K562 (cell line): ENCODE measurements around the gene MMP2. TPM values are rescaled to one million over a fixed set of nuclear protein-coding genes. Genes with fewer than 3 reads are reported as not detected.
A peak's percentile ranks its signal among the peaks of the same experiment; 100 is the strongest.

Experiments used
- CHCHD3 ChIP-seq: fragments of 250-450 bp; sonication (Bioruptor Pico); IDR thresholded peaks from 2 replicates; pipeline ENCODE4 v2.1.2; 2022; ENCODE audit warnings: mild to moderate bottlenecking
- CTBP1 ChIP-seq: fragments of 450-650 bp; IDR thresholded peaks from 2 replicates; pipeline ENCODE4 v1.6.1; 2016; ENCODE audit warnings: borderline replicate concordance
- FOXK2 ChIP-seq, 2 experiments: fragments of 450-650 bp; IDR thresholded peaks in 1 of 2; conservative IDR thresholded peaks in 1 of 2; 2 replicates each; pipeline ENCODE4 v1.6.1; 2016; ENCODE audit warnings: low read depth in 2 of 2, mild to moderate bottlenecking in 1 of 2
- GATAD2A ChIP-seq: fragments of 450-650 bp; IDR thresholded peaks from 2 replicates; pipeline ENCODE4 v1.6.1; 2017
- HOXB6 ChIP-seq: fragments of 250-450 bp; sonication (Bioruptor Pico); IDR thresholded peaks from 2 replicates; pipeline ENCODE4 v1.5.1; 2022; ENCODE audit warnings: mild to moderate bottlenecking, borderline replicate concordance
- NFXL1 ChIP-seq: fragments of 450-650 bp; formaldehyde crosslinking; IDR thresholded peaks from 2 replicates; pipeline ENCODE4 v1.4.0; 2021; ENCODE audit warnings: mild to moderate bottlenecking
- RBM15 ChIP-seq: fragments of 200-400 bp; formaldehyde crosslinking; IDR thresholded peaks from 2 replicates; pipeline ENCODE4 v1.6.1; 2018; ENCODE audit warnings: mild to moderate bottlenecking, low read length, moderate library complexity; ENCODE audit not compliant: insufficient read depth
- SETDB1 ChIP-seq: IDR thresholded peaks from one replicate; pipeline ENCODE4 v1.6.1; 2012; ENCODE audit warnings: low read length, control low read depth, inconsistent platforms
- SIRT6 ChIP-seq: IDR thresholded peaks from one replicate; pipeline ENCODE4 v1.6.1; 2012; ENCODE audit warnings: low read depth, mild to moderate bottlenecking, control low read depth, inconsistent platforms, low read length, moderate library complexity
- SMARCA5 ChIP-seq: fragments of 450-650 bp; IDR thresholded peaks from 2 replicates; pipeline ENCODE4 v1.6.1; 2016
- SMARCE1 ChIP-seq: fragments of 450-650 bp; IDR thresholded peaks from 2 replicates; pipeline ENCODE4 v1.7.1; 2016; ENCODE audit warnings: mild to moderate bottlenecking
- SNRNP70 ChIP-seq: fragments of 200-400 bp; formaldehyde crosslinking; optimal IDR thresholded peaks from 2 replicates; pipeline ENCODE3; 2017; ENCODE audit warnings: low read depth, low read length
- SRF ChIP-seq, 2 experiments: fragments of 250-450, 450-650 bp in 1 of 2; sonication (Bioruptor Pico) in 1 of 2; sonication (generic) in 1 of 2; formaldehyde crosslinking; IDR thresholded peaks; 2 replicates each; pipeline versions ENCODE4 v1.5.0 to v1.5.1; 2020 to 2022; ENCODE audit warnings: mild to moderate bottlenecking in 1 of 2, missing genetic modification reagents in 1 of 2
- U2AF1 ChIP-seq: fragments of 200-400 bp; formaldehyde crosslinking; optimal IDR thresholded peaks from 2 replicates; pipeline ENCODE3; 2017; ENCODE audit warnings: mild to moderate bottlenecking, low read depth, low read length, moderate library complexity
- UBTF ChIP-seq, 2 experiments: IDR thresholded peaks; 2 replicates each; pipeline ENCODE4 v1.6.1; 2012; ENCODE audit warnings: improper control_type of control experiment in 2 of 2, low read depth in 2 of 2, low read length in 2 of 2, borderline replicate concordance in 1 of 2
- XRCC3 ChIP-seq: fragments of 450-650 bp; IDR thresholded peaks from 2 replicates; pipeline ENCODE4 v1.6.1; 2017; ENCODE audit warnings: mild to moderate bottlenecking, moderate library complexity
- ZBTB8A ChIP-seq: fragments of 450-650 bp; IDR thresholded peaks from 2 replicates; pipeline ENCODE4 v1.6.1; 2018; ENCODE audit warnings: mild to moderate bottlenecking, moderate library complexity; ENCODE audit not compliant: partially characterized antibody
- ZEB2 ChIP-seq: fragments of 450-650 bp; IDR thresholded peaks from 2 replicates; pipeline ENCODE4 v1.6.1; 2016
- ZNF324 ChIP-seq: fragments of 250-450 bp; sonication (Bioruptor Pico); IDR thresholded peaks from 2 replicates; pipeline ENCODE4 v1.4.0; 2020; ENCODE audit warnings: mild to moderate bottlenecking
- ZNF431 ChIP-seq: sonication (generic); formaldehyde crosslinking; IDR thresholded peaks from 2 replicates; pipeline ENCODE4 v1.8.0; 2022; ENCODE audit warnings: mild to moderate bottlenecking, missing genetic modification reagents
- ZNF764 ChIP-seq: fragments of 250-450 bp; sonication (Bioruptor Pico); IDR thresholded peaks from 2 replicates; pipeline ENCODE4 v1.4.0; 2020; ENCODE audit warnings: low read depth, mild to moderate bottlenecking, moderate library complexity
- ZNF785 ChIP-seq: fragments of 250-450 bp; sonication (Bioruptor Pico); IDR thresholded peaks from 2 replicates; pipeline ENCODE4 v1.4.0; 2020; ENCODE audit warnings: mild to moderate bottlenecking
- ZSCAN32 ChIP-seq: fragments of 450-650 bp; formaldehyde crosslinking; IDR thresholded peaks from 2 replicates; pipeline ENCODE4 v1.4.0; 2020; ENCODE audit warnings: mild to moderate bottlenecking, moderate library complexity
- polyA plus RNA-seq, 8 experiments: library from polyadenylated mRNA; depleted of rRNA in 4 of 8; stranded (reverse) in 5 of 8; unstranded in 3 of 8; fragments of >200 nt; fragmentation: Nextera tagmentation in 2 of 8; fragmentation: Illumina TruSeq in 1 of 8; extraction: Ambion mirVana in 2 of 8; extraction: Trizol in 1 of 8; gene quantifications; 2 replicates each; pipeline versions ENCODE4 v1.2.1 to v1.2.3, GENCODE V29; 2011 to 2014; ENCODE audit warnings: inconsistent platforms in 1 of 8, missing spikeins in 1 of 8
- total RNA-seq, 7 experiments: library from RNA; depleted of rRNA in 6 of 7; stranded (reverse); fragments of >200 nt in 6 of 7; fragmentation: Illumina TruSeq in 2 of 7; extraction: Trizol in 2 of 7; gene quantifications; 2 replicates each; pipeline versions ENCODE4 v1.2.1 to v1.2.3, GENCODE V29; 2011 to 2021; ENCODE audit warnings: low replicate concordance in 1 of 7
- TF ChIP-seq, protein P1 (sequence below): fragments of 250-450 bp; sonication (Bioruptor Pico); IDR thresholded peaks from 2 replicates; pipeline ENCODE4 v1.4.0; 2020; ENCODE audit warnings: mild to moderate bottlenecking, moderate library complexity
- TF ChIP-seq, protein P2 (sequence below): fragments of 450-650 bp; formaldehyde crosslinking; IDR thresholded peaks from 2 replicates; pipeline ENCODE4 v1.4.0; 2020; ENCODE audit warnings: mild to moderate bottlenecking, moderate library complexity
- TF ChIP-seq, protein P3 (sequence below), 2 experiments: fragments of 450-650 bp; IDR thresholded peaks; 2 replicates each; pipeline ENCODE4 v1.6.1; 2016

The MMP2 gene
- total and polyA plus RNA-seq, 9 of the 15 experiments (the other 6 are each of a cell fraction or from before 2014, with no cell fraction given), result 0.05 to 0.53 TPM; not detected in 7

- TF ChIP-seq SMARCE1, result peak; percentile 81; the same call in 1 of the 2 replicates
- no peak for TF ChIP-seq ZEB2
- no peak for TF ChIP-seq ZNF764 (CRISPR knock-in tag)
- peak; percentile 81; the same call in 1 of the 2 replicates for TF ChIP-seq CTBP1
- TF ChIP-seq NFXL1 (CRISPR knock-in tag), result no peak
- TF ChIP-seq, protein P1, sequence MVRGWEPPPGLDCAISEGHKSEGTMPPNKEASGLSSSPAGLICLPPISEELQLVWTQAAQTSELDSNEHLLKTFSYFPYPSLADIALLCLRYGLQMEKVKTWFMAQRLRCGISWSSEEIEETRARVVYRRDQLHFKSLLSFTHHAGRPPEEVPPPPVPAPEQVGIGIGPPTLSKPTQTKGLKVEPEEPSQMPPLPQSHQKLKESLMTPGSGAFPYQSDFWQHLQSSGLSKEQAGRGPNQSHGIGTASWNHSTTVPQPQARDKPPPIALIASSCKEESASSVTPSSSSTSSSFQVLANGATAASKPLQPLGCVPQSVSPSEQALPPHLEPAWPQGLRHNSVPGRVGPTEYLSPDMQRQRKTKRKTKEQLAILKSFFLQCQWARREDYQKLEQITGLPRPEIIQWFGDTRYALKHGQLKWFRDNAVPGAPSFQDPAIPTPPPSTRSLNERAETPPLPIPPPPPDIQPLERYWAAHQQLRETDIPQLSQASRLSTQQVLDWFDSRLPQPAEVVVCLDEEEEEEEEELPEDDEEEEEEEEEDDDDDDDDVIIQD (CRISPR knock-in tag), result no peak
- no peak for TF ChIP-seq SNRNP70
- TF ChIP-seq, protein P2, sequence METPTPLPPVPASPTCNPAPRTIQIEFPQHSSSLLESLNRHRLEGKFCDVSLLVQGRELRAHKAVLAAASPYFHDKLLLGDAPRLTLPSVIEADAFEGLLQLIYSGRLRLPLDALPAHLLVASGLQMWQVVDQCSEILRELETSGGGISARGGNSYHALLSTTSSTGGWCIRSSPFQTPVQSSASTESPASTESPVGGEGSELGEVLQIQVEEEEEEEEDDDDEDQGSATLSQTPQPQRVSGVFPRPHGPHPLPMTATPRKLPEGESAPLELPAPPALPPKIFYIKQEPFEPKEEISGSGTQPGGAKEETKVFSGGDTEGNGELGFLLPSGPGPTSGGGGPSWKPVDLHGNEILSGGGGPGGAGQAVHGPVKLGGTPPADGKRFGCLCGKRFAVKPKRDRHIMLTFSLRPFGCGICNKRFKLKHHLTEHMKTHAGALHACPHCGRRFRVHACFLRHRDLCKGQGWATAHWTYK (CRISPR knock-in tag), result no peak
- no peak for TF ChIP-seq ZNF324 (CRISPR knock-in tag)
- TF ChIP-seq ZBTB8A, result no peak
- no peak for TF ChIP-seq HOXB6 (CRISPR knock-in tag)
- TF ChIP-seq SETDB1, result no peak
- TF ChIP-seq CHCHD3 (CRISPR knock-in tag), result no peak
- TF ChIP-seq SMARCA5, result no peak
- no peak for TF ChIP-seq UBTF (IDR thresholded peaks at IDR 0.05; ENCODE audit: borderline replicate concordance in 1 of 2, low read depth in 2 of 2, low read length in 2 of 2)
- TF ChIP-seq SIRT6, result no peak
- no peak for TF ChIP-seq XRCC3
- TF ChIP-seq ZNF785, result no peak
- TF ChIP-seq, protein P3, sequence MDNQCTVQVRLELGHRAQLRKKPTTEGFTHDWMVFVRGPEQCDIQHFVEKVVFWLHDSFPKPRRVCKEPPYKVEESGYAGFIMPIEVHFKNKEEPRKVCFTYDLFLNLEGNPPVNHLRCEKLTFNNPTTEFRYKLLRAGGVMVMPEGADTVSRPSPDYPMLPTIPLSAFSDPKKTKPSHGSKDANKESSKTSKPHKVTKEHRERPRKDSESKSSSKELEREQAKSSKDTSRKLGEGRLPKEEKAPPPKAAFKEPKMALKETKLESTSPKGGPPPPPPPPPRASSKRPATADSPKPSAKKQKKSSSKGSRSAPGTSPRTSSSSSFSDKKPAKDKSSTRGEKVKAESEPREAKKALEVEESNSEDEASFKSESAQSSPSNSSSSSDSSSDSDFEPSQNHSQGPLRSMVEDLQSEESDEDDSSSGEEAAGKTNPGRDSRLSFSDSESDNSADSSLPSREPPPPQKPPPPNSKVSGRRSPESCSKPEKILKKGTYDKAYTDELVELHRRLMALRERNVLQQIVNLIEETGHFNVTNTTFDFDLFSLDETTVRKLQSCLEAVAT (IDR thresholded peaks at IDR 0.05), result no peak
- no peak for TF ChIP-seq SRF (CRISPR knock-in tag; IDR thresholded peaks at IDR 0.05)
- no peak for TF ChIP-seq ZSCAN32
- no peak for TF ChIP-seq FOXK2 (conservative IDR thresholded peaks at IDR 0.05 in 1 of 2, IDR thresholded peaks at IDR 0.05 in 1 of 2; ENCODE audit: low read depth in 2 of 2)
- no peak for TF ChIP-seq U2AF1
- no peak for TF ChIP-seq ZNF431 (CRISPR knock-in tag)
- TF ChIP-seq RBM15, result no peak
- TF ChIP-seq GATAD2A, result no peak
Observed at GRCh38 chr16:55435387-55435786, 43.6 kb upstream of the MMP2 start (continued).
